ENCODE results near the gene MRC1.

The MRC1 gene

DNA sequence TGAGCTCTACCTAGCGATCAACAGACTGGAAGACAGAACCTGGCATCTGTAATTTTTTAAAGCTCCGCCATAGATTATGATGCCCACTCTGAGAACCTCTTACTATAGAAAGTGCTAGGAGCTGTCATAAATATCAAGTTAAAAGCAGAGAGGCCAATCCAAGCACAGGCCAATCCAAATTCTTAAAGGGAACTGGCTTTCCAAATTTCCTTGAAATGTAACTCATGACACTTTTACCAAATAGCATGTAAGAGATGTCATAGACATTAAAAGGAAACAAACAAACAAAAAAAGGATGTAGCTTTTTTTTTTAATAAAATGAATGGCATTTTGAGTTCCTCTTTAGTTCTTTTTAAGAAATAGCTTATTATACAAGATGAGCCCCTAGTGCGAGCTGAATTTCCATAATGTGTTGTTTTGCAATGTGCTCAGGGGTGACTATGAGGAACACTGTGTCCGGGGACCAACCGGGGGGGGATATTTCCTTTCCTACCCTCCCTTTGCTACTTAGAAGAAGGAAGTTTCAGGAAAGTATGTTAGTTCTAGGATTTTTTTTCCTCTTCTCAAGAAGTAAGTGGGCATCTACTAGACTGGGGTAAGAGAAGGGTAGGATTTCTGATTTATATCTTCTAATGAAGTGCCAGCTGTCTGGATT lies 23.7 kb upstream of the MRC1 start:
- TF ChIP-seq, protein P1, sequence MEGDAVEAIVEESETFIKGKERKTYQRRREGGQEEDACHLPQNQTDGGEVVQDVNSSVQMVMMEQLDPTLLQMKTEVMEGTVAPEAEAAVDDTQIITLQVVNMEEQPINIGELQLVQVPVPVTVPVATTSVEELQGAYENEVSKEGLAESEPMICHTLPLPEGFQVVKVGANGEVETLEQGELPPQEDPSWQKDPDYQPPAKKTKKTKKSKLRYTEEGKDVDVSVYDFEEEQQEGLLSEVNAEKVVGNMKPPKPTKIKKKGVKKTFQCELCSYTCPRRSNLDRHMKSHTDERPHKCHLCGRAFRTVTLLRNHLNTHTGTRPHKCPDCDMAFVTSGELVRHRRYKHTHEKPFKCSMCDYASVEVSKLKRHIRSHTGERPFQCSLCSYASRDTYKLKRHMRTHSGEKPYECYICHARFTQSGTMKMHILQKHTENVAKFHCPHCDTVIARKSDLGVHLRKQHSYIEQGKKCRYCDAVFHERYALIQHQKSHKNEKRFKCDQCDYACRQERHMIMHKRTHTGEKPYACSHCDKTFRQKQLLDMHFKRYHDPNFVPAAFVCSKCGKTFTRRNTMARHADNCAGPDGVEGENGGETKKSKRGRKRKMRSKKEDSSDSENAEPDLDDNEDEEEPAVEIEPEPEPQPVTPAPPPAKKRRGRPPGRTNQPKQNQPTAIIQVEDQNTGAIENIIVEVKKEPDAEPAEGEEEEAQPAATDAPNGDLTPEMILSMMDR (IDR thresholded peaks at IDR 0.05; ENCODE audit: low read depth, low read length, missing control alignments) = no peak
- no peak for DNase-seq (ENCODE audit: low read depth)
- H3K4me3 ChIP-seq (ENCODE audit: low read depth, low read length) = no peak overlapping the region

DNA sequence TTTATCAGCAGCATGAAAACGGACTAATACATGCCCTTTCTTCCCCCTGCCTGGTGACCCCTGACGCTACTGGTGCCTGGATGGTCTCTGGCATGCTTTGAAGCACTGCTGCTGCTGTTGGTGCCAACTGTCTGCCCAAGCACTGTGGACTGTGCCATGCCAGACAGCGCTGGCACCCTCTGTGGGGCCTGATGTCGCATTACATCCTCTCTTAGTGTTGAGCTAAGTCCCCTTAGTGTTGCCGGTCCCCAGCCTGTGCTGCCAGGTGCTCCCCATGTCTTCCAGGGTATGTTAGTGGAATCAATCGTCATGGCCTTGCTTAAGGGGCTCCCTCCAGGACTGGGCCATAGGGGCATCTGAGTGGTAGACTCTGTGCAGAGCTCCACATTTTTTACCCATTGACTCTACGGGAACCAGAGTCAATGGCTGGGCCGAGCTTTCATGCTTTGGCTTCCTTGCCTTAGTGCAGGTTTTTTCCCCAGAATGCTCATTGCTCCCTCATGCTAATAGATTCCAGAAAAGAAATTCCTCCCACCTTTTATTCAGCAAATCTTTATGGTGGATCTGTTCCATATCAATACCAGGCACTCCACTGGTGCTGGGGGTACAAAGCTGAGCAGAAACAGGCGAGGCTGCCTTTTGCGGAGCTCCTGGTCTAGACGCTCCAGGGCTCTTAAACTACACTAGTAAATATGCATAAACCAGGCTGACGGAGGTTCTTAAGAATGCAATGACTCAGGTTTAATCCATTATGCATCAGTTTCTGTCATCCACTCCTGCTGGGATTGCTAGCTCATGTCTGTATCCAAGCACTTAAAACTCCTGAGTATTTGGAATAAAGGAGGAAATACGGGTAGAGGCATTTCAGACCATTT lies 21.8 kb upstream of the MRC1 start:
- H3K4me3 ChIP-seq (ENCODE audit: low read depth, low read length) = no peak overlapping the region
- TF ChIP-seq, protein P1 (IDR thresholded peaks at IDR 0.05; ENCODE audit: low read depth, low read length, missing control alignments) = no peak
- DNase-seq (ENCODE audit: low read depth) = no peak

DNA sequence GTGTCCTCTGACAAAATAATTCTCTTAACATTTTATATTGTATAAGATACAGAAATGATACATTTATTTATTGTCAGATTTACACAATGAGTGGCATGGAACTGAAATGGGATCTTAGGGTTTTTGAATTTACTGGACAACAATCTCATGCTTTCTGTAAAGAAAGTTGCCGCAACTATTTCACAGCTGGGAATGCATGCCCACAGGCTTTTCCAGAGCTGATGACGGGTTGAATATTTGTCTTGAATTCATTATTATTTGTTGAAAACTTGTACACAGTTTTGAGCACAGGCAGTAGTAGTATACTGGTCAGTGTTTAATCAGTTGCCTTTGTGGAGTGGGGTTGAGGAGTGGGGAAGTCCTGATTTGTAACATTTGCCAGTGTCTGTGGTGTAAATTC lies 20.5 kb upstream of the MRC1 start:
- TF ChIP-seq, protein P1 (IDR thresholded peaks at IDR 0.05; ENCODE audit: low read depth, low read length, missing control alignments) = no peak
- no peak overlapping the region for H3K4me3 ChIP-seq (ENCODE audit: low read depth, low read length)
- DNase-seq (ENCODE audit: low read depth) = no peak

DNA sequence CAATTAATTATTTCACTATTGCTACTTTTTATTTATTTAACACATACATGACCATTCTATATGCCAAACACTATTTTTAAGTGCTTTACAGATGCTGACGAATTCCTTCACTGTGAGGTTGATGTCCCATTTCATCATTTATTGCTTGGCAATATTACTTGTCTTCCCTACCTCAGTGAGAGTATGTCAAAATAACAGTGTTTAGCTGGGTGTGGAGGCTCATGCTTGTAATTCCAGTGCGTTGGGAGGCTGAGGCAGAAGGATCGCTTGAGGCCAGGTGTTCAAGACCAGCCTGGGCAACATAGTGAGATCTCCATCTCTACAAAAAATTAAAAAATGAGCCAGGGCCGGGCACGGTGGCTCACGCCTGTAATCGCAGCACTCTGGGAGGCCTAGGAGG lies 19.8 kb upstream of the MRC1 start:
- no peak for DNase-seq (ENCODE audit: low read depth)
- TF ChIP-seq, protein P1 (IDR thresholded peaks at IDR 0.05; ENCODE audit: low read depth, low read length, missing control alignments) = no peak
- H3K4me3 ChIP-seq (ENCODE audit: low read depth, low read length) = no peak overlapping the region

DNA sequence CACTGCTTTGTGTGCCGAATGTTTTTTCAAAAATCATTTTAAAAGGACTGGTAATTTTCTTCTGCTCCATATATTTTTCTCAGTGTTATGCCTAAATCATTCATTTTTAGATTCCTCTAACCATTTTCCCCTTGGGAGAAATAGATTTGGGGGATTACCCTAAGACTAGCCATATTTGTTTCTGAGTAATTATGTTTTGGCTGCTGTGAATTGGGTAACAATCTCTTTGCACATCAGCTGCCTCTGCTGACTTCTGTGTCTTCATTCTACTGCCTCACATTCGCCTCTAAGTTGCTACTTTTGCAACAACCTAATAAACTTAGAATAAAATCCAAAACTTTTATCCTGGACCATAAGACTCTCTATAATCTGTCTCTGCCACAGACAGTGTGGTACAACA lies 18.5 kb upstream of the MRC1 start:
- DNase-seq (ENCODE audit: low read depth) = no peak
- no peak overlapping the region for H3K4me3 ChIP-seq (ENCODE audit: low read depth, low read length)
- TF ChIP-seq, protein P1 (IDR thresholded peaks at IDR 0.05; ENCODE audit: low read depth, low read length, missing control alignments) = no peak

DNA sequence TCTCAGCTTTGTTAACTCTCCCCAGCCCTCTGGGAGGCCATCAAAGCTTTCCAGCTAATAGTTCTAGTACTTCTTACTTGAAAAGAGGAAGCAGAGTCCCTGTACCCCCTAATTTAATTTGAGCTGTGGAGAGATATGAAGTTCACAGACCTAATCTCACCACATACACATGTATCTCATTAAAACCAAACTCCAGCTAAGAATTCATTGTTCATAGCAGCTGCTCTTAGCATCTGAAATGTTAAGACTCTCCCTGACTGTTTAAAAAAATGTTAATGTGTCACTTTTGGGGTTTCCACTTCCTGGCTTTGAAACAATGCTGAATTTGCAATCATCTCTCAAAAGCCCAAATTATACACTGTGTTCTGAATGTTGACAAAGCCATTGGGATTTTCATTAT lies 16.2 kb upstream of the MRC1 start:
- TF ChIP-seq, protein P1 (IDR thresholded peaks at IDR 0.05; ENCODE audit: low read depth, low read length, missing control alignments) = no peak
- H3K4me3 ChIP-seq (ENCODE audit: low read depth, low read length) = no peak overlapping the region
- no peak for DNase-seq (ENCODE audit: low read depth)
